Liver (tissue), 9 donors: Measurements from ENCODE around the gene GALNT9. TPM values are rescaled to one million over a fixed set of nuclear protein-coding genes. Genes with fewer than 3 reads are reported as not detected.

ENCODE experiments used
- DNase-seq: peaks from one replicate; pipeline ENCODE4 v3.0.0-alpha.2; 2017; ENCODE audit warnings: low spot score
- H3K27ac ChIP-seq, 2 donors: one replicate each; pipeline ENCODE4 v1.7.0; 2013; ENCODE audit warnings: inconsistent platforms in 2 of 2, low read length in 2 of 2, control low read depth in 1 of 2, low read depth in 1 of 2, mild to moderate bottlenecking in 1 of 2
- H3K27me3 ChIP-seq, 4 donors: one replicate each; pipeline versions ENCODE4 v1.6.1 to v1.7.0; 2013; ENCODE audit warnings: low read length in 3 of 4, inconsistent platforms in 1 of 4, mild to moderate bottlenecking in 1 of 4, moderate library complexity in 1 of 4; ENCODE audit not compliant: control insufficient read depth in 4 of 4, insufficient read depth in 4 of 4
- H3K36me3 ChIP-seq, 4 donors: one replicate each; pipeline versions ENCODE4 v1.6.1 to v1.7.0; 2013; ENCODE audit warnings: low read length in 3 of 4, mild to moderate bottlenecking in 3 of 4, low read depth in 1 of 4, moderate library complexity in 1 of 4; ENCODE audit not compliant: control insufficient read depth in 4 of 4, insufficient read depth in 3 of 4
- H3K4me1 ChIP-seq, 4 donors: one replicate each; pipeline versions ENCODE4 v1.6.1 to v1.7.0; 2013; ENCODE audit warnings: low read length in 3 of 4, mild to moderate bottlenecking in 3 of 4, moderate library complexity in 1 of 4; ENCODE audit not compliant: control insufficient read depth in 4 of 4, insufficient read depth in 4 of 4
- H3K4me3 ChIP-seq, 3 donors: one replicate each; pipeline versions ENCODE4 v1.6.1 to v1.7.0; 2013; ENCODE audit warnings: low read length in 3 of 3, control low read depth in 1 of 3, low read depth in 1 of 3, mild to moderate bottlenecking in 1 of 3
- H3K9ac ChIP-seq, 2 donors: one replicate each; pipeline ENCODE4 v1.7.0; 2013; ENCODE audit warnings: low read length in 2 of 2, mild to moderate bottlenecking in 2 of 2, moderate library complexity in 2 of 2, control low read depth in 1 of 2, low read depth in 1 of 2
- H3K9me3 ChIP-seq, 4 donors: one replicate each; pipeline versions ENCODE4 v1.6.1 to v1.7.0; 2013; ENCODE audit warnings: low read length in 3 of 4; ENCODE audit not compliant: control insufficient read depth in 4 of 4
- EGR1 ChIP-seq, 2 donors: IDR thresholded peaks; 2 replicates each; pipeline ENCODE4 v1.6.1; 2016 to 2018; ENCODE audit warnings: antibody characterized with exemption in 2 of 2, low read depth in 2 of 2
- FOXA1 ChIP-seq: IDR thresholded peaks from 2 replicates; pipeline ENCODE4 v1.6.1; 2016; ENCODE audit warnings: antibody characterized with exemption
- FOXA2 ChIP-seq: IDR thresholded peaks from 2 replicates; pipeline ENCODE4 v1.6.1; 2016; ENCODE audit warnings: antibody characterized with exemption
- GABPA ChIP-seq, 2 donors: IDR thresholded peaks in 1 of 2; conservative IDR thresholded peaks in 1 of 2; 2 replicates each; pipeline ENCODE4 v1.6.1; 2016; ENCODE audit warnings: antibody characterized with exemption in 2 of 2, mild to moderate bottlenecking in 1 of 2, moderate library complexity in 1 of 2
- HNF4A ChIP-seq, 2 donors: conservative IDR thresholded peaks; 2 replicates each; pipeline ENCODE4 v1.6.1; 2016; ENCODE audit warnings: antibody characterized with exemption in 2 of 2, mild to moderate bottlenecking in 2 of 2
- HNF4G ChIP-seq: IDR thresholded peaks from 2 replicates; pipeline ENCODE4 v1.6.1; 2016; ENCODE audit warnings: antibody characterized with exemption
- JUND ChIP-seq, 2 donors: IDR thresholded peaks; 2 replicates each; pipeline ENCODE4 v1.6.1; 2016; ENCODE audit warnings: antibody characterized with exemption in 2 of 2
- NR2F2 ChIP-seq: IDR thresholded peaks from 2 replicates; pipeline ENCODE4 v1.6.1; 2016; ENCODE audit warnings: antibody characterized with exemption
- RAD21 ChIP-seq, 2 donors: IDR thresholded peaks; 2 replicates each; pipeline ENCODE4 v1.6.1; 2016; ENCODE audit warnings: antibody characterized with exemption in 2 of 2, mild to moderate bottlenecking in 2 of 2
- RXRA ChIP-seq, 2 donors: IDR thresholded peaks; 2 replicates each; pipeline ENCODE4 v1.6.1; 2017 to 2018; ENCODE audit warnings: antibody characterized with exemption in 2 of 2, mild to moderate bottlenecking in 1 of 2
- SP1 ChIP-seq: IDR thresholded peaks from 2 replicates; pipeline ENCODE4 v1.6.1; 2018; ENCODE audit warnings: antibody characterized with exemption, mild to moderate bottlenecking
- TAF1 ChIP-seq: conservative IDR thresholded peaks from 2 replicates; pipeline ENCODE4 v1.6.1; 2016; ENCODE audit warnings: antibody characterized with exemption, mild to moderate bottlenecking
- YY1 ChIP-seq: IDR thresholded peaks from 2 replicates; pipeline ENCODE4 v1.6.1; 2016; ENCODE audit warnings: antibody characterized with exemption, mild to moderate bottlenecking
- WGBS: extraction: QIAGEN DNeasy Blood & Tissue Kit; methylation state at CpG from one replicate; pipeline ENCODE4 v1.1.7; 2013; 5-methylcytosine and 5-hydroxymethylcytosine counted together
- polyA plus RNA-seq, 2 donors: library from polyadenylated mRNA; stranded (reverse) in 1 of 2; unstranded in 1 of 2; fragments of 200-250 nt in 1 of 2; fragments of >200 nt in 1 of 2; fragmentation: Nextera tagmentation in 1 of 2; extraction: Ambion mirVana in 1 of 2; gene quantifications; one replicate each; pipeline versions ENCODE4 v1.2.1 to v1.2.3, GENCODE V29; 2013 to 2015
- total RNA-seq, 2 donors: library from RNA; depleted of rRNA; stranded (reverse); fragments of >200 nt; gene quantifications; one replicate each; pipeline ENCODE4 v1.2.3, GENCODE V29; 2014
- TF ChIP-seq, protein P1 (sequence below): IDR thresholded peaks from 2 replicates; pipeline ENCODE4 v1.6.1; 2016; ENCODE audit warnings: antibody characterized with exemption
- TF ChIP-seq, protein P2 (sequence below): IDR thresholded peaks from 2 replicates; pipeline ENCODE4 v1.6.1; 2016; ENCODE audit warnings: antibody characterized with exemption
- TF ChIP-seq, protein P3 (sequence below): IDR thresholded peaks from 2 replicates; pipeline ENCODE4 v1.6.1; 2016; ENCODE audit warnings: antibody characterized with exemption
- TF ChIP-seq, protein P4 (sequence below): IDR thresholded peaks from 2 replicates; pipeline ENCODE4 v1.6.1; 2016; ENCODE audit warnings: antibody characterized with exemption, mild to moderate bottlenecking
- TF ChIP-seq, protein P5 (sequence below): fragments of 150-350 bp; IDR thresholded peaks from 2 replicates; pipeline ENCODE4 v1.5.1; 2017; ENCODE audit warnings: improper control_type of control experiment, low read depth, low read length; ENCODE audit not compliant: missing input control
- donor health status: healthy.
- donor health status: healthy.
- donor health status: healthy.
- donor health status: healthy.
- donor health status: healthy.

GALNT9 gene
- total and polyA plus RNA-seq, 4 donors, result 0.05 to 0.25 (median 0.09) TPM; not detected in 1

DNA sequence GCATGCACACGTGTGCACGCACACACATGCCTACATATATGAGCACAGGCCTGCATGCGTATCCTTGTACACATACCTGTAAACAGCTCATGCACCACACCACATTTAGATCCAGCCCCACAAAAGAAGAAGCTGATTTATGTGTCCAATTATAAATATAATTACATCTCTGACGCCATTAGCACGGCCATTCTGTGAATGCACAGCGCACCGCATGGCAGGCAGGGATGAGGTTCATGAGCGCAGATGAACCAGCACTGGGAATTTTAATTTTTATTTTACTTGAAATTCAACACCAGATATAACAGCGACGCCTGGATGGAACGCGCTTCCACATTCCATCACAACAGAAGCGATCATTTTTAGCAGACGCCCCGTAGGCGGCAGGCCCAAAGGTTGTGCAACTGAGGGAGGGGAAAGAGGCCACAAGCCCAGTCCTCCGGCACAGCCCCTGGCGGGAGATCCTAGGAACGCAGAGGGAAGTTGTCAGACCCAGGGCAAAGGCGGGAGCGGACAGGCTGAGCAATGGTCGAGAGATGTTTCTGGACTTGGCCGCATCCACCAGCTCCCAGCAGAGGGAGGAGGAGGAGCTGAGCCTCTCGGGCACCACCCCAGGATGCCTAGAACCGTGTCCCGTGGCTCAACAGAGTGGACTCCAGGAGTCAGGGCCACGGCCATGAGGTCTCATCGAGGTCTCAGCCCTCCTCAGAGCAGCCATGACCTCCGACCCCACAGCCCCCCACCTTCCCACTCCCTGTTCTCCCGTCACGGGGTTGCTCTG, 37.9 kb upstream of the GALNT9 start (continued):
- TF ChIP-seq, protein P1, sequence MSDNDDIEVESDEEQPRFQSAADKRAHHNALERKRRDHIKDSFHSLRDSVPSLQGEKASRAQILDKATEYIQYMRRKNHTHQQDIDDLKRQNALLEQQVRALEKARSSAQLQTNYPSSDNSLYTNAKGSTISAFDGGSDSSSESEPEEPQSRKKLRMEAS, result no peak
- TF ChIP-seq JUND (IDR thresholded peaks at IDR 0.05), result no peak
- TF ChIP-seq NR2F2, result no peak
- TF ChIP-seq FOXA2, result no peak
- TF ChIP-seq TAF1, result no peak
- TF ChIP-seq FOXA1, result no peak

DNA sequence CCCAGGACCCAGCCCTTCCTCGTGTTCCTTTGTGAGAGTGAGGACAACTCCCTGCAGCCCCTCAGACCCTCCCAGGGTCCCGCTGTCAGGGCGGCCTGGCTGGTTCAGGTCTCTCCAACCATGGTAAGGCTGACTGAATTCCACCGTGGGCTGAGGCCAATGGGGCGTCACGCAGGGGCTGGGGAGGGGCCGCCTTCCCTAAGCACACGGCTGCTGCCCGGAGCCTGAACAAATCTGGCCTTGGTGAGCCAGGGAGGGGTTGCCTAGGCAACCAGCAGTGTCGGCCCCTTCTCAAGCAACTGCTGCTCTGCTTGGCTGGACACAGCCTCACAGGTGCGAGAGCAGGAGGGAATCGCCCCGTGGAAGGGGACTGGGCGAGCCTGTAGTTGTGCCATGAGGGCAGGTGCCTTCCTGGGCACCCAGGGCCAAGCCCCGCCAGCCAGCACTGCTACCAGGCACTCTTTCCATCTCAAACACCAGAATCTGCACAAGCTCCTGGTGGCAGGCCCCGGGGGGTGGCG, 37.0 kb upstream of the GALNT9 start:
- Histone ChIP-seq H3K4me1 (no peaks in the 10 kb centered on the region), H3K27ac (no peak overlapping the region), H3K27me3 (no peaks in the 10 kb centered on the region), H3K9ac (no peak overlapping the region), H3K9me3 (peaks cover 0 to 9% (median under 1%) of the 10 kb centered on the region in 4 donors), H3K4me3 (no peak overlapping the region), H3K36me3 (no peaks in the 10 kb centered on the region)
- TF ChIP-seq, protein P2, sequence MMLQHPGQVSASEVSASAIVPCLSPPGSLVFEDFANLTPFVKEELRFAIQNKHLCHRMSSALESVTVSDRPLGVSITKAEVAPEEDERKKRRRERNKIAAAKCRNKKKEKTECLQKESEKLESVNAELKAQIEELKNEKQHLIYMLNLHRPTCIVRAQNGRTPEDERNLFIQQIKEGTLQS, result no peak
- no peak for TF ChIP-seq YY1
- TF ChIP-seq, protein P3, sequence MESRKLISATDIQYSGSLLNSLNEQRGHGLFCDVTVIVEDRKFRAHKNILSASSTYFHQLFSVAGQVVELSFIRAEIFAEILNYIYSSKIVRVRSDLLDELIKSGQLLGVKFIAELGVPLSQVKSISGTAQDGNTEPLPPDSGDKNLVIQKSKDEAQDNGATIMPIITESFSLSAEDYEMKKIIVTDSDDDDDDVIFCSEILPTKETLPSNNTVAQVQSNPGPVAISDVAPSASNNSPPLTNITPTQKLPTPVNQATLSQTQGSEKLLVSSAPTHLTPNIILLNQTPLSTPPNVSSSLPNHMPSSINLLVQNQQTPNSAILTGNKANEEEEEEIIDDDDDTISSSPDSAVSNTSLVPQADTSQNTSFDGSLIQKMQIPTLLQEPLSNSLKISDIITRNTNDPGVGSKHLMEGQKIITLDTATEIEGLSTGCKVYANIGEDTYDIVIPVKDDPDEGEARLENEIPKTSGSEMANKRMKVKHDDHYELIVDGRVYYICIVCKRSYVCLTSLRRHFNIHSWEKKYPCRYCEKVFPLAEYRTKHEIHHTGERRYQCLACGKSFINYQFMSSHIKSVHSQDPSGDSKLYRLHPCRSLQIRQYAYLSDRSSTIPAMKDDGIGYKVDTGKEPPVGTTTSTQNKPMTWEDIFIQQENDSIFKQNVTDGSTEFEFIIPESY, result no peak
- TF ChIP-seq EGR1 (IDR thresholded peaks at IDR 0.05; ENCODE audit: low read depth in 2 of 2), result no peak
- TF ChIP-seq HNF4A (conservative IDR thresholded peaks at IDR 0.05), result no peak
- TF ChIP-seq, protein P4, sequence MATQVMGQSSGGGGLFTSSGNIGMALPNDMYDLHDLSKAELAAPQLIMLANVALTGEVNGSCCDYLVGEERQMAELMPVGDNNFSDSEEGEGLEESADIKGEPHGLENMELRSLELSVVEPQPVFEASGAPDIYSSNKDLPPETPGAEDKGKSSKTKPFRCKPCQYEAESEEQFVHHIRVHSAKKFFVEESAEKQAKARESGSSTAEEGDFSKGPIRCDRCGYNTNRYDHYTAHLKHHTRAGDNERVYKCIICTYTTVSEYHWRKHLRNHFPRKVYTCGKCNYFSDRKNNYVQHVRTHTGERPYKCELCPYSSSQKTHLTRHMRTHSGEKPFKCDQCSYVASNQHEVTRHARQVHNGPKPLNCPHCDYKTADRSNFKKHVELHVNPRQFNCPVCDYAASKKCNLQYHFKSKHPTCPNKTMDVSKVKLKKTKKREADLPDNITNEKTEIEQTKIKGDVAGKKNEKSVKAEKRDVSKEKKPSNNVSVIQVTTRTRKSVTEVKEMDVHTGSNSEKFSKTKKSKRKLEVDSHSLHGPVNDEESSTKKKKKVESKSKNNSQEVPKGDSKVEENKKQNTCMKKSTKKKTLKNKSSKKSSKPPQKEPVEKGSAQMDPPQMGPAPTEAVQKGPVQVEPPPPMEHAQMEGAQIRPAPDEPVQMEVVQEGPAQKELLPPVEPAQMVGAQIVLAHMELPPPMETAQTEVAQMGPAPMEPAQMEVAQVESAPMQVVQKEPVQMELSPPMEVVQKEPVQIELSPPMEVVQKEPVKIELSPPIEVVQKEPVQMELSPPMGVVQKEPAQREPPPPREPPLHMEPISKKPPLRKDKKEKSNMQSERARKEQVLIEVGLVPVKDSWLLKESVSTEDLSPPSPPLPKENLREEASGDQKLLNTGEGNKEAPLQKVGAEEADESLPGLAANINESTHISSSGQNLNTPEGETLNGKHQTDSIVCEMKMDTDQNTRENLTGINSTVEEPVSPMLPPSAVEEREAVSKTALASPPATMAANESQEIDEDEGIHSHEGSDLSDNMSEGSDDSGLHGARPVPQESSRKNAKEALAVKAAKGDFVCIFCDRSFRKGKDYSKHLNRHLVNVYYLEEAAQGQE, result no peak
- no peak for TF ChIP-seq JUND (IDR thresholded peaks at IDR 0.05)
- no peak for TF ChIP-seq TAF1
- TF ChIP-seq HNF4G, result no peak
- no peak for TF ChIP-seq RAD21 (IDR thresholded peaks at IDR 0.05)
- TF ChIP-seq, protein P5, sequence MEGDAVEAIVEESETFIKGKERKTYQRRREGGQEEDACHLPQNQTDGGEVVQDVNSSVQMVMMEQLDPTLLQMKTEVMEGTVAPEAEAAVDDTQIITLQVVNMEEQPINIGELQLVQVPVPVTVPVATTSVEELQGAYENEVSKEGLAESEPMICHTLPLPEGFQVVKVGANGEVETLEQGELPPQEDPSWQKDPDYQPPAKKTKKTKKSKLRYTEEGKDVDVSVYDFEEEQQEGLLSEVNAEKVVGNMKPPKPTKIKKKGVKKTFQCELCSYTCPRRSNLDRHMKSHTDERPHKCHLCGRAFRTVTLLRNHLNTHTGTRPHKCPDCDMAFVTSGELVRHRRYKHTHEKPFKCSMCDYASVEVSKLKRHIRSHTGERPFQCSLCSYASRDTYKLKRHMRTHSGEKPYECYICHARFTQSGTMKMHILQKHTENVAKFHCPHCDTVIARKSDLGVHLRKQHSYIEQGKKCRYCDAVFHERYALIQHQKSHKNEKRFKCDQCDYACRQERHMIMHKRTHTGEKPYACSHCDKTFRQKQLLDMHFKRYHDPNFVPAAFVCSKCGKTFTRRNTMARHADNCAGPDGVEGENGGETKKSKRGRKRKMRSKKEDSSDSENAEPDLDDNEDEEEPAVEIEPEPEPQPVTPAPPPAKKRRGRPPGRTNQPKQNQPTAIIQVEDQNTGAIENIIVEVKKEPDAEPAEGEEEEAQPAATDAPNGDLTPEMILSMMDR, result no peak
- no peak for TF ChIP-seq FOXA2
- TF ChIP-seq RXRA (IDR thresholded peaks at IDR 0.05), result no peak
- no peak for TF ChIP-seq NR2F2
- TF ChIP-seq GABPA (IDR thresholded peaks at IDR 0.05 in 1 of 2, conservative IDR thresholded peaks at IDR 0.05 in 1 of 2), result no peak
- TF ChIP-seq FOXA1, result no peak
- TF ChIP-seq SP1, result no peak
- TF ChIP-seq, protein P1, result no peak
- WGBS, result 58% methylated on average over 17 of the region's 17 CpGs
- DNase-seq, result no peak
